Stimulated activated CD4-positive, alpha-beta T cell treated with anti-CD3 and anti-CD28 coated beads, Interleukin-4, amount 100 ng/mL, for 1 hour (primary cell): ENCODE measurements around the gene STK32C.
"Not testable (repeated sequence)": the region's sequence is repeated elsewhere in the genome, so short reads cannot be mapped to it uniquely, and the experiment has no call there.

ENCODE experiments used
- DNase-seq: peaks from one replicate; pipeline ENCODE4 v3.0.0-alpha.2; 2020

STK32C gene

GRCh38 chr10:132162590-132163277, 145.0 kb downstream of the STK32C start:
- no peak for DNase-seq

- no peak for DNase-seq
Observed at GRCh38 chr10:132162021-132162531, 145.7 kb downstream of the STK32C start.

GRCh38 chr10:132160834-132161622, 146.7 kb downstream of the STK32C start:
- not testable (repeated sequence) for DNase-seq

- not testable (repeated sequence) for DNase-seq
Observed at GRCh38 chr10:132160231-132160630, 147.5 kb downstream of the STK32C start.

- not testable (repeated sequence) for DNase-seq
Observed at GRCh38 chr10:132159302-132160230, 148.2 kb downstream of the STK32C start.

GRCh38 chr10:132158823-132159222, 148.9 kb downstream of the STK32C start:
- DNase-seq = no peak

GRCh38 chr10:132158122-132158741, 149.5 kb downstream of the STK32C start:
- DNase-seq = peak; percentile 24
